HUES64 (cell line): Measurements from ENCODE around the gene FAM9B.

Experiments
- H3K27ac ChIP-seq: 2 replicates; pipeline ENCODE4 v1.7.0; 2013; ENCODE audit warnings: low read depth, low read length, inconsistent platforms
- H3K27me3 ChIP-seq: 2 replicates; pipeline ENCODE4 v1.6.1; 2013; ENCODE audit warnings: mild to moderate bottlenecking, low read length; ENCODE audit not compliant: insufficient read depth
- H3K36me3 ChIP-seq: 2 replicates; pipeline ENCODE4 v1.6.1; 2013; ENCODE audit warnings: mild to moderate bottlenecking, low read length; ENCODE audit not compliant: insufficient read depth
- H3K4me1 ChIP-seq: 2 replicates; pipeline ENCODE4 v1.6.1; 2013; ENCODE audit warnings: mild to moderate bottlenecking, low read length, moderate library complexity; ENCODE audit not compliant: insufficient read depth
- H3K4me3 ChIP-seq: 2 replicates; pipeline ENCODE4 v1.5.1; 2013; ENCODE audit warnings: mild to moderate bottlenecking, low read length, moderate library complexity
- H3K9ac ChIP-seq: 2 replicates; pipeline ENCODE4 v1.6.1; 2013; ENCODE audit warnings: mild to moderate bottlenecking, low read depth, low read length
- H3K9me3 ChIP-seq: 2 replicates; pipeline ENCODE4 v1.6.1; 2013; ENCODE audit warnings: low read depth, low read length; ENCODE audit not compliant: insufficient read depth
- WGBS: fragments of 150-250, 120-280 bp; methylation state at CpG from one replicate; pipeline ENCODE4 v1.1.7; 2013; ENCODE audit warnings: missing lambda C conversion rate; 5-methylcytosine and 5-hydroxymethylcytosine counted together

The FAM9B gene

GRCh38 chrX:8981723-8982122, 52.2 kb downstream of the FAM9B start:
- WGBS, result 91% methylated on average over 2 of the region's 2 CpGs
- Histone ChIP-seq H3K4me1 (no peaks in the 10 kb centered on the region), H3K36me3 (no peaks in the 10 kb centered on the region), H3K4me3 (no peak overlapping the region), H3K9me3 (no peaks in the 10 kb centered on the region), H3K27me3 (no peaks in the 10 kb centered on the region), H3K9ac (no peak overlapping the region), H3K27ac (no peak overlapping the region)

- no peaks in the 10 kb centered on the region for H3K9me3 ChIP-seq
- WGBS, result 88% methylated on average over 1 of the region's 1 CpG
- H3K4me3 ChIP-seq, result no peak overlapping the region
These were observed 53.2 kb downstream of the FAM9B start for GRCh38 chrX:8980756-8981155.

More at GRCh38 chrX:8980756-8981155, 53.2 kb downstream of the FAM9B start:
- H3K9ac ChIP-seq, result no peak overlapping the region
- H3K27ac ChIP-seq, result no peak overlapping the region
- H3K27me3 ChIP-seq, result no peaks in the 10 kb centered on the region
- no peaks in the 10 kb centered on the region for H3K36me3 ChIP-seq
- no peaks in the 10 kb centered on the region for H3K4me1 ChIP-seq
